HepG2 (cell line): ENCODE data around the gene HMCN2. TPM values are rescaled to one million over a fixed set of nuclear protein-coding genes. Genes with fewer than 3 reads are reported as not detected.

ENCODE experiments used
- ATAC-seq: fragments of 200-7000 bp; cut with Tn5 transposase; 3 replicates; pipeline ENCODE4 v1.9.1; 2020; ENCODE audit warnings: mild to moderate bottlenecking, moderate library complexity
- BruUV-seq: library from RNA; stranded (reverse); fragments of 400-500 nt; replicated peaks from 2 replicates; lab custom pipeline; 2021; lab: Mats Ljungman, UMichigan
- CTCF ChIA-PET: fragments of 300-600 bp; formaldehyde crosslinking; extraction: SDS; loops from one replicate; lab custom pipeline; 2021; ENCODE audit warnings: low total read pairs, inconsistent platforms, low intra/inter-chr PET ratio; lab: Yijun Ruan, JAX
- POLR2A ChIA-PET: fragments of 350-600 bp; sonication (Branson Sonifier 250); formaldehyde crosslinking; loops from one replicate; lab custom pipeline; 2020; ENCODE audit warnings: antibody characterized with exemption, inconsistent platforms; lab: Yijun Ruan, JAX
- DNase-seq: peaks from one replicate; pipeline ENCODE4 v3.0.0-alpha.2; 2015; ENCODE audit warnings: low spot score
- FAIRE-seq: peaks from 3 replicates; lab custom pipeline; 2011; peaks lifted over from hg19 to GRCh38; lab: Jason Lieb, UNC
- H2AFZ ChIP-seq: one replicate; pipeline ENCODE4 v1.6.1; 2011; ENCODE audit warnings: low read length, inconsistent platforms
- H3K27ac ChIP-seq: fragments of 300-600 bp; 3 replicates; pipeline ENCODE4 v1.8.0; 2011; ENCODE audit warnings: mixed run types, mild to moderate bottlenecking, mixed read lengths, low read length, inconsistent platforms; ENCODE audit not compliant: insufficient read depth; ENCODE audit errors: extremely low read length
- H3K27me3 ChIP-seq, 2 experiments: fragments of 200-600 bp in 1 of 2; 2 replicates in 1 of 2; 3 replicates in 1 of 2; pipeline versions ENCODE4 v1.6.0 to v1.8.0; 2011; ENCODE audit warnings: low read length in 2 of 2, mild to moderate bottlenecking in 2 of 2, moderate library complexity in 2 of 2, inconsistent platforms in 1 of 2; ENCODE audit not compliant: insufficient read depth in 2 of 2, control insufficient read depth in 1 of 2
- H3K36me3 ChIP-seq, 2 experiments: fragments of 200-600 bp in 1 of 2; replicated peaks in 1 of 2; 2 replicates in 1 of 2; 3 replicates in 1 of 2; pipeline versions ENCODE4 v1.5.1 to v1.8.0; 2011; ENCODE audit warnings: low read length in 2 of 2, inconsistent platforms in 1 of 2; ENCODE audit not compliant: insufficient read depth in 2 of 2, control insufficient read depth in 1 of 2
- H3K4me1 ChIP-seq: 2 replicates; pipeline ENCODE4 v1.5.1; 2012; ENCODE audit warnings: low read length, inconsistent platforms; ENCODE audit not compliant: insufficient read depth
- H3K4me2 ChIP-seq: 2 replicates; pipeline ENCODE4 v1.6.0; 2011; ENCODE audit warnings: low read depth, low read length, inconsistent platforms
- H3K4me3 ChIP-seq, 3 experiments: fragments of 200-600 bp in 1 of 3; sonication (generic), shearing (Covaris generic) in 1 of 3; replicated peaks in 1 of 3; 2 replicates each; pipeline ENCODE4 v1.5.1; 2011 to 2016; ENCODE audit warnings: low read length in 3 of 3, inconsistent platforms in 2 of 3, low read depth in 2 of 3, mild to moderate bottlenecking in 2 of 3, control low read depth in 1 of 3, mixed read lengths in 1 of 3; ENCODE audit not compliant: insufficient read depth in 1 of 3
- H3K79me2 ChIP-seq: one replicate; pipeline ENCODE4 v1.6.1; 2011; ENCODE audit warnings: low read length, inconsistent platforms; ENCODE audit not compliant: insufficient read depth
- H3K9ac ChIP-seq: 2 replicates; pipeline ENCODE4 v1.6.0; 2011; ENCODE audit warnings: mild to moderate bottlenecking, low read depth, low read length, inconsistent platforms; ENCODE audit not compliant: insufficient read depth
- H3K9me3 ChIP-seq: 2 replicates; pipeline ENCODE4 v1.5.1; 2012; ENCODE audit warnings: mild to moderate bottlenecking, low read length
- H4K20me1 ChIP-seq: 2 replicates; pipeline ENCODE4 v1.6.0; 2011; ENCODE audit warnings: inconsistent platforms, mild to moderate bottlenecking, low read length, moderate library complexity; ENCODE audit not compliant: insufficient read depth
- GABPA ChIP-seq, 2 experiments: IDR thresholded peaks; 2 replicates each; pipeline ENCODE4 v1.6.1; 2011 to 2016; ENCODE audit warnings: low read depth in 2 of 2, low read length in 1 of 2, missing biosample characterization in 1 of 2, missing genetic modification characterization in 1 of 2
- MAZ ChIP-seq, 2 experiments: sonication (generic) in 1 of 2; formaldehyde crosslinking in 1 of 2; IDR thresholded peaks; 2 replicates each; pipeline versions ENCODE4 v1.5.0 to v1.6.1; 2012 to 2020; ENCODE audit warnings: low read depth in 2 of 2, mild to moderate bottlenecking in 2 of 2, borderline replicate concordance in 1 of 2, improper control_type of control experiment in 1 of 2, low read length in 1 of 2, missing genetic modification reagents in 1 of 2, moderate library complexity in 1 of 2
- NAIF1 ChIP-seq: sonication (generic); formaldehyde crosslinking; IDR thresholded peaks from 2 replicates; pipeline ENCODE4 v1.5.0; 2020; ENCODE audit warnings: mild to moderate bottlenecking, missing genetic modification reagents, borderline replicate concordance
- NFIC ChIP-seq: IDR thresholded peaks from 2 replicates; pipeline ENCODE4 v1.6.1; 2012; ENCODE audit warnings: mild to moderate bottlenecking, low read length, inconsistent platforms
- PHF8 ChIP-seq: sonication (generic); formaldehyde crosslinking; IDR thresholded peaks from 2 replicates; pipeline ENCODE4 v1.5.0; 2020; ENCODE audit warnings: missing genetic modification reagents
- XRCC5 ChIP-seq: fragments of 200-400 bp; formaldehyde crosslinking; optimal IDR thresholded peaks from 2 replicates; pipeline ENCODE3; 2017; ENCODE audit warnings: mild to moderate bottlenecking, low read length
- ZBTB7B ChIP-seq: sonication (generic); formaldehyde crosslinking; IDR thresholded peaks from 2 replicates; pipeline ENCODE4 v1.4.0; 2020; ENCODE audit warnings: missing genetic modification reagents
- ZNF282 ChIP-seq: fragments of 450-650 bp; IDR thresholded peaks from 2 replicates; pipeline ENCODE4 v1.6.1; 2018; ENCODE audit not compliant: partially characterized antibody
- ZNF562 ChIP-seq: sonication (generic); formaldehyde crosslinking; IDR thresholded peaks from 2 replicates; pipeline ENCODE4 v1.8.0; 2022; ENCODE audit warnings: missing genetic modification reagents, borderline replicate concordance
- ZNF75D ChIP-seq: sonication (generic); formaldehyde crosslinking; IDR thresholded peaks from 2 replicates; pipeline ENCODE4 v1.8.1; 2023; ENCODE audit warnings: missing genetic modification reagents, mild to moderate bottlenecking, borderline replicate concordance
- WGBS: methylation state at CpG from one replicate; pipeline ENCODE4 v1.1.6; 2017; ENCODE audit warnings: low lambda C conversion rate; 5-methylcytosine and 5-hydroxymethylcytosine counted together
- in situ Hi-C: cut with HindIII; loops from 2 replicates; pipeline ENCODE4 v1.10.0; 2017; ENCODE audit warnings: low pct_unique_long_range_greater_than_20kb; ENCODE audit not compliant: extremely low pct_ligation_motif_present
- intact Hi-C: fragments of 100-400 bp; cut with micrococcal nuclease; formaldehyde crosslinking; loops from one replicate; pipeline ENCODE4 v1.10.0; 2022; ENCODE audit not compliant: unreplicated experiment
- polyA plus RNA-seq, 8 experiments: library from polyadenylated mRNA; depleted of rRNA in 3 of 8; stranded (reverse) in 7 of 8; unstranded in 1 of 8; fragments of >200 nt; fragmentation: Illumina TruSeq in 4 of 8; extraction: Trizol in 4 of 8; gene quantifications; 2 replicates each; pipeline versions ENCODE4 v1.2.1 to v1.2.3, GENCODE V29; 2011 to 2016; ENCODE audit warnings: low read depth in 4 of 8, missing spikeins in 1 of 8, mixed read lengths in 1 of 8; ENCODE audit not compliant: insufficient read depth in 1 of 8
- total RNA-seq, 5 experiments: library from RNA; depleted of rRNA; stranded (reverse); fragments of >200 nt; fragmentation: Illumina TruSeq; extraction: Trizol; gene quantifications; 2 replicates each; pipeline ENCODE4 v1.2.3, GENCODE V29; 2016; ENCODE audit warnings: low read depth in 1 of 5
- TF ChIP-seq, protein P1 (sequence below): IDR thresholded peaks from 2 replicates; pipeline ENCODE4 v1.6.1; 2016; ENCODE audit warnings: low read depth, control low read depth
- TF ChIP-seq, protein P2 (sequence below): sonication (generic); formaldehyde crosslinking; IDR thresholded peaks from 2 replicates; pipeline ENCODE4 v1.4.0; 2020; ENCODE audit warnings: missing genetic modification reagents, borderline replicate concordance
- TF ChIP-seq, protein P3 (sequence below): sonication (generic); formaldehyde crosslinking; IDR thresholded peaks from 2 replicates; pipeline ENCODE4 v1.4.0; 2020; ENCODE audit warnings: missing genetic modification reagents
- TF ChIP-seq, protein P4 (sequence below): sonication (generic); formaldehyde crosslinking; IDR thresholded peaks from 2 replicates; pipeline ENCODE4 v1.5.0; 2020; ENCODE audit warnings: missing genetic modification reagents, mild to moderate bottlenecking, borderline replicate concordance

Gene HMCN2
- total and polyA plus RNA-seq, 2 of the 13 experiments (the other 11 are each of a cell fraction or from before 2014, with no cell fraction given) = 0.09 TPM; not detected in 1

DNA sequence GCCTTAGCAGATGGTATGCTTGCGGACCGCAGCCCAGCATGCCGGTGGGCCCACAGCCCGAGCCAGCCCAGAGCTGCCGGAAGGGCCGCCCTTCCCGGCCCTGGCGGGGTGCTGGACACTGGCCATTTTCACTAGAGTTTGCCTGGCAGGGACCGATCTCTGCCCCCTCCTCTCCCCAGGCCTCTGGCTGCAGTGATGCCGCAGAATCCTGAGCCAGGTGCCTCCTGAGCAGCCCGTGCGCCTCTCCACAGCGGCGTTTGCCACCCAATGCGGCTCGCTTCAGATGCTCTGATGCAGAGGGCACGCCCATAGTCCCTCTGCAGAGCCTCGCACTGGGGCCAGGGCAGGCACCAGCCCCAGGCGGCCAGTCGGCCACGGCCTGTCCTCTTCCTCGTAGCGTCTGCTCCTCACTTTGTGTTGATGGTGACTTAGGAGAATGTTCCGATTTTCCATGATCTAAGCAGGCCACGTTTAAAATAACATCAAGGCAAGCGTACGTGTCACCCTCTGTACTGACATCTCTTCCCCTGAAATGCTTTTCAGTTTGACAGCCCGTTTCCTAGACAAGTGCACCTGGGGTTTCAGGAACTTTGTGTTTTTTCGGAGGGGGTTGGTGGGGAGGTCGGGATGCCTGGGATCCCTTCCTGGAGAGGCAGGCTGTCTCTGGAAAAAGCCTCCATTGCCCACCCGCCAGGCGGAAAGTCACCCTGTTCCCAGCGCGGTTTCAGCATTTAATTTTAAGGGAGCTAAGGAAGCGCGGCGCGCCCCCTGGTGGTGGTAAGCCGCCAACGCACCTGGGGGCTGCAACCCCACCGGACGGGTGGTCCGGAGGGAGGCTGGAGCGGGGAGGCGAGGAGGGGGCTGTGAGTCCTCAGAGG is 29.8 kb upstream of the HMCN2 start:
- BruUV-seq = no TSS peak
- Histone ChIP-seq H3K4me3 (no peak overlapping the region), H3K36me3 (no peaks in the 10 kb centered on the region), H3K9ac (no peak overlapping the region), H3K27ac (no peak overlapping the region), H4K20me1 (no peaks in the 10 kb centered on the region), H3K27me3 (no peaks in the 10 kb centered on the region), H3K9me3 (no peaks in the 10 kb centered on the region), H3K79me2 (no peaks in the 10 kb centered on the region), H3K4me2 (no peak overlapping the region), H2AFZ (no peak overlapping the region), H3K4me1 (peaks cover 31% of the 10 kb centered on the region)
- FAIRE-seq (no peak), DNase-seq (peak; percentile 25), ATAC-seq (peak; percentile 27)
- 54% methylated on average over 17 of the region's 45 CpGs for WGBS
- CTCF ChIA-PET = interaction anchor here (1.2 to 2.9 kb wide), 3 partner anchors 79 to 350 kb away, joined by 3 to 30 read pairs (median 7); no protein-coding TSS in a partner anchor
- in situ Hi-C loops (loop anchor here (5.0 kb wide), 1 partner anchor 123 kb away; no protein-coding TSS in a partner anchor), intact Hi-C loops (loop anchor here (1.0 kb wide), 1 partner anchor 128 kb away; no protein-coding TSS in a partner anchor)
- POLR2A ChIA-PET = no interaction called here
- TF ChIP-seq, protein P1, sequence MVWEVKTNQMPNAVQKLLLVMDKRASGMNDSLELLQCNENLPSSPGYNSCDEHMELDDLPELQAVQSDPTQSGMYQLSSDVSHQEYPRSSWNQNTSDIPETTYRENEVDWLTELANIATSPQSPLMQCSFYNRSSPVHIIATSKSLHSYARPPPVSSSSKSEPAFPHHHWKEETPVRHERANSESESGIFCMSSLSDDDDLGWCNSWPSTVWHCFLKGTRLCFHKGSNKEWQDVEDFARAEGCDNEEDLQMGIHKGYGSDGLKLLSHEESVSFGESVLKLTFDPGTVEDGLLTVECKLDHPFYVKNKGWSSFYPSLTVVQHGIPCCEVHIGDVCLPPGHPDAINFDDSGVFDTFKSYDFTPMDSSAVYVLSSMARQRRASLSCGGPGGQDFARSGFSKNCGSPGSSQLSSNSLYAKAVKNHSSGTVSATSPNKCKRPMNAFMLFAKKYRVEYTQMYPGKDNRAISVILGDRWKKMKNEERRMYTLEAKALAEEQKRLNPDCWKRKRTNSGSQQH (CRISPR knock-in tag) = no peak
- TF ChIP-seq NFIC = no peak
- 0 out of 2 replicates have a peak, but pooled peaks have one; percentile 23 for TF ChIP-seq MAZ (IDR thresholded peaks at IDR 0.05; ENCODE audit: borderline replicate concordance, low read depth, low read length)
- no peak for TF ChIP-seq MAZ (CRISPR knock-in tag; IDR thresholded peaks at IDR 0.05; ENCODE audit: low read depth)
- no peak for TF ChIP-seq ZNF562 (CRISPR knock-in tag)
- no peak for TF ChIP-seq GABPA (IDR thresholded peaks at IDR 0.05; ENCODE audit: low read depth, low read length)
- TF ChIP-seq GABPA (CRISPR knock-in tag; IDR thresholded peaks at IDR 0.05; ENCODE audit: low read depth) = no peak
- TF ChIP-seq NAIF1 (CRISPR knock-in tag) = no peak
- TF ChIP-seq ZNF282 = no peak
- peak; percentile 78 for TF ChIP-seq XRCC5
- TF ChIP-seq PHF8 (CRISPR knock-in tag) = no peak
- TF ChIP-seq, protein P2, sequence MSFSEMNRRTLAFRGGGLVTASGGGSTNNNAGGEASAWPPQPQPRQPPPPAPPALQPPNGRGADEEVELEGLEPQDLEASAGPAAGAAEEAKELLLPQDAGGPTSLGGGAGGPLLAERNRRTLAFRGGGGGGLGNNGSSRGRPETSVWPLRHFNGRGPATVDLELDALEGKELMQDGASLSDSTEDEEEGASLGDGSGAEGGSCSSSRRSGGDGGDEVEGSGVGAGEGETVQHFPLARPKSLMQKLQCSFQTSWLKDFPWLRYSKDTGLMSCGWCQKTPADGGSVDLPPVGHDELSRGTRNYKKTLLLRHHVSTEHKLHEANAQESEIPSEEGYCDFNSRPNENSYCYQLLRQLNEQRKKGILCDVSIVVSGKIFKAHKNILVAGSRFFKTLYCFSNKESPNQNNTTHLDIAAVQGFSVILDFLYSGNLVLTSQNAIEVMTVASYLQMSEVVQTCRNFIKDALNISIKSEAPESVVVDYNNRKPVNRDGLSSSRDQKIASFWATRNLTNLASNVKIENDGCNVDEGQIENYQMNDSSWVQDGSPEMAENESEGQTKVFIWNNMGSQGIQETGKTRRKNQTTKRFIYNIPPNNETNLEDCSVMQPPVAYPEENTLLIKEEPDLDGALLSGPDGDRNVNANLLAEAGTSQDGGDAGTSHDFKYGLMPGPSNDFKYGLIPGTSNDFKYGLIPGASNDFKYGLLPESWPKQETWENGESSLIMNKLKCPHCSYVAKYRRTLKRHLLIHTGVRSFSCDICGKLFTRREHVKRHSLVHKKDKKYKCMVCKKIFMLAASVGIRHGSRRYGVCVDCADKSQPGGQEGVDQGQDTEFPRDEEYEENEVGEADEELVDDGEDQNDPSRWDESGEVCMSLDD (CRISPR knock-in tag) = no peak
- peak; percentile 67; the same call in 1 of the 2 replicates for TF ChIP-seq ZBTB7B (CRISPR knock-in tag)
- TF ChIP-seq ZNF75D (CRISPR knock-in tag) = no peak
- TF ChIP-seq, protein P3, sequence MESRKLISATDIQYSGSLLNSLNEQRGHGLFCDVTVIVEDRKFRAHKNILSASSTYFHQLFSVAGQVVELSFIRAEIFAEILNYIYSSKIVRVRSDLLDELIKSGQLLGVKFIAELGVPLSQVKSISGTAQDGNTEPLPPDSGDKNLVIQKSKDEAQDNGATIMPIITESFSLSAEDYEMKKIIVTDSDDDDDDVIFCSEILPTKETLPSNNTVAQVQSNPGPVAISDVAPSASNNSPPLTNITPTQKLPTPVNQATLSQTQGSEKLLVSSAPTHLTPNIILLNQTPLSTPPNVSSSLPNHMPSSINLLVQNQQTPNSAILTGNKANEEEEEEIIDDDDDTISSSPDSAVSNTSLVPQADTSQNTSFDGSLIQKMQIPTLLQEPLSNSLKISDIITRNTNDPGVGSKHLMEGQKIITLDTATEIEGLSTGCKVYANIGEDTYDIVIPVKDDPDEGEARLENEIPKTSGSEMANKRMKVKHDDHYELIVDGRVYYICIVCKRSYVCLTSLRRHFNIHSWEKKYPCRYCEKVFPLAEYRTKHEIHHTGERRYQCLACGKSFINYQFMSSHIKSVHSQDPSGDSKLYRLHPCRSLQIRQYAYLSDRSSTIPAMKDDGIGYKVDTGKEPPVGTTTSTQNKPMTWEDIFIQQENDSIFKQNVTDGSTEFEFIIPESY (CRISPR knock-in tag) = no peak
- TF ChIP-seq, protein P4, sequence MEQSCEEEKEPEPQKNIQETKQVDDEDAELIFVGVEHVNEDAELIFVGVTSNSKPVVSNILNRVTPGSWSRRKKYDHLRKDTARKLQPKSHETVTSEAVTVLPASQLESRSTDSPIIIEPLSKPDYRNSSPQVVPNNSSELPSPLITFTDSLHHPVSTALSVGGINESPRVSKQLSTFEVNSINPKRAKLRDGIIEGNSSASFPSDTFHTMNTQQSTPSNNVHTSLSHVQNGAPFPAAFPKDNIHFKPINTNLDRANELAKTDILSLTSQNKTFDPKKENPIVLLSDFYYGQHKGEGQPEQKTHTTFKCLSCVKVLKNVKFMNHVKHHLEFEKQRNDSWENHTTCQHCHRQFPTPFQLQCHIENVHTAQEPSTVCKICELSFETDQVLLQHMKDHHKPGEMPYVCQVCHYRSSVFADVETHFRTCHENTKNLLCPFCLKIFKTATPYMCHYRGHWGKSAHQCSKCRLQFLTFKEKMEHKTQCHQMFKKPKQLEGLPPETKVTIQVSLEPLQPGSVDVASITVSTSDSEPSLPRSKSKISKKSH (CRISPR knock-in tag) = no peak
